ENCODE results near the gene C10orf143.

The C10orf143 gene

DNA sequence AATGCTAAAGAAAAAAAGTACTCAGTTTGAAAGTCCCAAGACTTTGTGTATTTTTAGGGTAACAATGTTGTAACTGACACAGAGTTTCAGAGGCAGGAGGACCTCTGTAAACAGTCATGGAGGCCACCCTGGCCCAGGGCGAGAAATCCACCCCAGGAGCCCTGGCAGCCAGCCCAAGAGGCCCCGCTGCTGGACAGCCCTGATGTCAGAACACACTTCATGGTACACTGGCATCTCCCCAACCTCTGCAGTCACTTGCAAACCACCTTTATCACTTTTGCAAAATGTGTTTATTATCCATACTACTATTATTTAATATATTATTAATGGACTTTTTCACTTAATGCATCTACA is 30.2 kb downstream of the C10orf143 start:
- TF ChIP-seq, protein P1, sequence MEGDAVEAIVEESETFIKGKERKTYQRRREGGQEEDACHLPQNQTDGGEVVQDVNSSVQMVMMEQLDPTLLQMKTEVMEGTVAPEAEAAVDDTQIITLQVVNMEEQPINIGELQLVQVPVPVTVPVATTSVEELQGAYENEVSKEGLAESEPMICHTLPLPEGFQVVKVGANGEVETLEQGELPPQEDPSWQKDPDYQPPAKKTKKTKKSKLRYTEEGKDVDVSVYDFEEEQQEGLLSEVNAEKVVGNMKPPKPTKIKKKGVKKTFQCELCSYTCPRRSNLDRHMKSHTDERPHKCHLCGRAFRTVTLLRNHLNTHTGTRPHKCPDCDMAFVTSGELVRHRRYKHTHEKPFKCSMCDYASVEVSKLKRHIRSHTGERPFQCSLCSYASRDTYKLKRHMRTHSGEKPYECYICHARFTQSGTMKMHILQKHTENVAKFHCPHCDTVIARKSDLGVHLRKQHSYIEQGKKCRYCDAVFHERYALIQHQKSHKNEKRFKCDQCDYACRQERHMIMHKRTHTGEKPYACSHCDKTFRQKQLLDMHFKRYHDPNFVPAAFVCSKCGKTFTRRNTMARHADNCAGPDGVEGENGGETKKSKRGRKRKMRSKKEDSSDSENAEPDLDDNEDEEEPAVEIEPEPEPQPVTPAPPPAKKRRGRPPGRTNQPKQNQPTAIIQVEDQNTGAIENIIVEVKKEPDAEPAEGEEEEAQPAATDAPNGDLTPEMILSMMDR (IDR thresholded peaks at IDR 0.05): no peak
- Histone ChIP-seq H3K4me1 (no peaks in the 10 kb centered on the region), H3K9me3 (no peaks in the 10 kb centered on the region), H3K36me3 (peaks cover 0 to 14% (median 7%) of the 10 kb centered on the region in 3 donors), H3K27me3 (no peaks in the 10 kb centered on the region), H3K27ac (no peak overlapping the region), H3K4me3 (no peak overlapping the region)
- intact Hi-C loops (cut with DNase I; ENCODE audit: low total_unique reads): no loop called here
- DNase-seq: no peak

DNA sequence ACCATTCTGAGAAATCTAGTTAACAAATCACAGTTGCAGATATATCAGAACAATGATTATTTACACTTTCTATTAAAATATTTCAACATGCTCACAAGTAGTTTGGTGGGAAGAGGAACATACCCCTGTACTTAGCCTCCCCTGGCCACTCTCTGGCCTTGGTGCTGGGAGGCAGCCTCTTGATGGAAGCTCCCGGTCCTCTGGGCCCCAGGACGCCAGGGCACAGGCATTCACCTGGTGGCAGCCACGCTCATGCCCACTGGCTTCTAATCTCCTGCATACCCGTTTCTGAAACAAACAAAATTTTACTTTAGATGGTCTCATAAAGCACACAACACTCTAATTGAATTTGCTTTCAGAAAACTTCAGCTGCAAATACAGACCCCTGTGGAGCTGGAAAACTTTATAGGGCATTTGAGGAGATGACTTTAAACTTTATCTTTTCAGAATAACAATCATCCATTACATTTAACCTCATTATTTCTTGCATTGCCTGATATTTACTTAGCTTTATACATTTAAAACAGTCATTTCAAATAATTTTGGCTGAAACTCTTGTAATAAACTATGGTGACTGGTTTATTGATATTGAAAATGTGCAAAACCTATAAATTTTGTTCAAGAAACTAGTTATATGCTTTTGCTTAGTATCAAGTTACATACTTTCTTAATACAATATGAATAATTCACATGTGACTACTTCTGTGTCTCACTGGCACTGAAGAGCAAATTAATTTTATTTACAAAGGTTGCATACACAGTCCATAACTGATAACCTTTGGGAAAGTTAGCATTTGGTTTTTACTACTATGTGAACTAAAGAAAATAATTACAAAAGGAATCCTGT is 30.8 kb downstream of the C10orf143 start:
- no peaks in the 10 kb centered on the region for H3K9me3 ChIP-seq
- DNase-seq: no peak
- intact Hi-C loops (cut with DNase I; ENCODE audit: low total_unique reads): no loop called here
- H3K4me3 ChIP-seq: no peak overlapping the region
- H3K27ac ChIP-seq: no peak overlapping the region
- no peaks in the 10 kb centered on the region for H3K4me1 ChIP-seq
- peaks cover 0 to 14% (median 7%) of the 10 kb centered on the region in 3 donors for H3K36me3 ChIP-seq
- TF ChIP-seq, protein P1 (IDR thresholded peaks at IDR 0.05): no peak
- no peaks in the 10 kb centered on the region for H3K27me3 ChIP-seq

DNA sequence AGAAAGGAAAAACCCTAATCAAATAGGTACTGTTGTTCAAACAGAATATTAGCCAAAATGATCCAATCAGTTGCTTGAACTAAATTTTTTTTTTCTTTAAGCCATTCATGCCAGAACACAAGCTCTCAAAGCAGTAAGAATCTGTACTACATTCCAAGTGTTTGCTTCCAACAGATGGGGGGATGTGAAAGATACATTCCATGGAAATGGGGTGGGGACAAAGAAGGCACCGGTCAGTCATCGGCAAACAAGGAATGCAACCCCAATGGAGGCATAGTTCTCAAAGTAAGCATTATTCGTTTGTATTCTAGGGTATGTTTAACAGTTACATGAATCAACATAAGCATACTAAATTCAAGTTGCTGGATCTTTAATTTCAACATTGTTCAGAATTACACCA is 32.5 kb downstream of the C10orf143 start:
- Histone ChIP-seq H3K27me3 (no peaks in the 10 kb centered on the region), H3K36me3 (peaks cover 11 to 22% (median 14%) of the 10 kb centered on the region in 3 donors), H3K4me1 (no peaks in the 10 kb centered on the region), H3K9me3 (no peaks in the 10 kb centered on the region), H3K4me3 (no peak overlapping the region), H3K27ac (no peak overlapping the region)
- TF ChIP-seq, protein P1 (IDR thresholded peaks at IDR 0.05): no peak
- intact Hi-C loops (cut with DNase I; ENCODE audit: low total_unique reads): no loop called here
- DNase-seq: no peak

- Histone ChIP-seq H3K36me3 (peaks cover 11 to 22% (median 20%) of the 10 kb centered on the region in 3 donors), H3K9me3 (no peaks in the 10 kb centered on the region), H3K27me3 (no peaks in the 10 kb centered on the region), H3K27ac (no peak overlapping the region), H3K4me3 (no peak overlapping the region), H3K4me1 (no peaks in the 10 kb centered on the region)
- intact Hi-C loops (cut with DNase I; ENCODE audit: low total_unique reads): no loop called here
- no peak for DNase-seq
- TF ChIP-seq, protein P1 (IDR thresholded peaks at IDR 0.05): no peak
Measured at GRCh38 chr10:130076681-130077080, 33.9 kb downstream of the C10orf143 start.

DNA sequence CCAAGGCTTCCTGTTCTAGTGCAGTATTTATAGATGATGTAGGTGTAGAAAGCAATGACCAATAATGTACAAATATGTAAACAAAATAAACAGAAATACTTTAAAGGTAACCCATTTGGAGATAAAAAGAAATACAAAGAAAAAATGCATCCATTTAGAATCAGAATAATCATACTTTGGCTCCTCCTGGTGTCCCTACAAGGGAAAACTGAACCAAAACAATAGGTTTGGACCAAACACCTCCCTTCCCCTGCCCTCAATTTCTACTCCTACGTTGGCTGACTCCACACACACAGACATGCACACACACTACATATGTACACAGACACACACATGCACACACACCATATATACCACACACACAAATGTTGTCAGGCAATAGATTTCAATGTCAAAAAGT is 36.0 kb downstream of the C10orf143 start:
- no peaks in the 10 kb centered on the region for H3K4me1 ChIP-seq
- no peak overlapping the region for H3K27ac ChIP-seq
- no peak for DNase-seq
- TF ChIP-seq, protein P1 (IDR thresholded peaks at IDR 0.05): no peak
- no peaks in the 10 kb centered on the region for H3K9me3 ChIP-seq
- no peaks in the 10 kb centered on the region for H3K27me3 ChIP-seq
- H3K36me3 ChIP-seq: peaks cover 11 to 22% (median 20%) of the 10 kb centered on the region in 3 donors
- intact Hi-C loops (cut with DNase I; ENCODE audit: low total_unique reads): no loop called here
- H3K4me3 ChIP-seq: no peak overlapping the region

Measured in tibial artery (tissue), 4 donors.